Fibroblast of the aortic adventitia (primary cell): Measurements from ENCODE around the gene AZIN2. TPM values are rescaled to one million over a fixed set of nuclear protein-coding genes. Genes with fewer than 3 reads are reported as not detected.

Source experiments
- DNase-seq: peaks from one replicate; pipeline ENCODE4 v3.0.0-alpha.2; 2010; ENCODE audit warnings: low read depth
- H3K4me3 ChIP-seq: 2 replicates; pipeline ENCODE4 v1.5.1; 2011; ENCODE audit warnings: low read depth, mild to moderate bottlenecking, control low read depth, low read length, moderate library complexity
- total RNA-seq: library from RNA; depleted of rRNA; stranded (reverse); fragments of >200 nt; gene quantifications from 2 replicates; pipeline ENCODE4 v1.2.3, GENCODE V29; 2012; ENCODE audit warnings: low replicate concordance
- TF ChIP-seq, protein P1 (sequence below): IDR thresholded peaks from 2 replicates; pipeline ENCODE4 v1.5.1; 2011; ENCODE audit warnings: mild to moderate bottlenecking, low read length, control low read depth, inconsistent platforms; ENCODE audit not compliant: insufficient read depth

Gene AZIN2
- 3.9 and 8.1 TPM in 2 replicates for total RNA-seq

DNA sequence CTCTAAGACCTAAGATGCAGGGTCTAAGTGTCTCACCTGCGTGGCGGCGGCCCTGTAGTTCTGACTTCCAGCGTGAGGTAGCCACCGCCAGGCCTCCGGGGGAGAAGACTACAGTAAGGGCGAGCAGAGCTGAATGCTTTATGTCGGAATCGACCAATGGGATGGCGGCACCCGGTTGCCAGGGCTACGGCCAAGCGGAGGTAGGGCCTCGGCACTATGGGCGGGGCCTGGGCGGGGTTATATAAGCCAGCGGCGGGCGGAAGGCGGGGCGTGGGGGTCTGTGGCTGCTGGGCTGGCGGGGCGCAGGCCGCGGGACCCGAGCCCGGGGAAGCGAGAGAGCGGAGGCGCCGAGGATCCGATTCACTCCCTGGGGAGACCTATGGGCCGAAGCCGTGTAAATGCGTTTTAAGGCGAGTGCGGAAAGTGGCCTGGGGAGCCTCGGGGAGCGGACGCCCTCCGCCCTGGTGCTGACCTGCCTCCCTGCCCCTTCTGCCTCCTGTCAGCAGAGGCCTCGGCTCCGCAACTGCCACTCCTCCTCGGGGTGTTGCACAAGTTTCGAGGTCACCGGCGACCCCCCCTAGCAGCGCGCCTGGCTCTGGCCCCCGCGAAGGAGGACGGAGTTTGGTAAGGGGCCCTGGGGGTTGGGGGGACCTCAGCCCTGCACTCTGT lies at the start of gene AZIN2:
Gene AZIN2 (plus strand): TSS at position 269 of the 669 bp plus-strand sequence. CDS start 1,097 bp downstream, outside the sequence.
- H3K4me3 ChIP-seq = peak within 1 kb of the TSS; percentile 94
- peak; percentile 94 for DNase-seq
- TF ChIP-seq, protein P1, sequence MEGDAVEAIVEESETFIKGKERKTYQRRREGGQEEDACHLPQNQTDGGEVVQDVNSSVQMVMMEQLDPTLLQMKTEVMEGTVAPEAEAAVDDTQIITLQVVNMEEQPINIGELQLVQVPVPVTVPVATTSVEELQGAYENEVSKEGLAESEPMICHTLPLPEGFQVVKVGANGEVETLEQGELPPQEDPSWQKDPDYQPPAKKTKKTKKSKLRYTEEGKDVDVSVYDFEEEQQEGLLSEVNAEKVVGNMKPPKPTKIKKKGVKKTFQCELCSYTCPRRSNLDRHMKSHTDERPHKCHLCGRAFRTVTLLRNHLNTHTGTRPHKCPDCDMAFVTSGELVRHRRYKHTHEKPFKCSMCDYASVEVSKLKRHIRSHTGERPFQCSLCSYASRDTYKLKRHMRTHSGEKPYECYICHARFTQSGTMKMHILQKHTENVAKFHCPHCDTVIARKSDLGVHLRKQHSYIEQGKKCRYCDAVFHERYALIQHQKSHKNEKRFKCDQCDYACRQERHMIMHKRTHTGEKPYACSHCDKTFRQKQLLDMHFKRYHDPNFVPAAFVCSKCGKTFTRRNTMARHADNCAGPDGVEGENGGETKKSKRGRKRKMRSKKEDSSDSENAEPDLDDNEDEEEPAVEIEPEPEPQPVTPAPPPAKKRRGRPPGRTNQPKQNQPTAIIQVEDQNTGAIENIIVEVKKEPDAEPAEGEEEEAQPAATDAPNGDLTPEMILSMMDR = peak; percentile 25

DNA sequence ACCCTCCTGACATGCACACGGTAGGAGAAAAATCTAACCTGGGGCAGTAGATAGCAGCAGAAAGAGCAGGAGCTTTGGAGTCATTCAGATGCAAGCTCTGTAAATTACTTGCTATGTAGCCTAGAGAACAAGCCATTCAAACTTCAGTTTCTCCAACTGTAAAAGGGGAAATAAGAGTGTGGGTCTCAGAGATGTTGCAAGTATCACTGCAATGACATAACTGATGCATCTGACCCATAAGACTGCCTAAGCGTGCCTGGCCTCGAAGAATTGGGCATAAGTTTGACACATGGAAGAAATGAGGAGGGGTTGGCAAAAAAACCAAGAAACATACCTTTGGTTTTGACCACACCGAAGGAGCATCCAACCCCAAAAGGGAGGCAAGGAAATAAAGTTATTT lies 49.4 kb upstream of the AZIN2 start:
- H3K4me3 ChIP-seq = no peak overlapping the region
- DNase-seq = no peak
- TF ChIP-seq, protein P1 = no peak

DNA sequence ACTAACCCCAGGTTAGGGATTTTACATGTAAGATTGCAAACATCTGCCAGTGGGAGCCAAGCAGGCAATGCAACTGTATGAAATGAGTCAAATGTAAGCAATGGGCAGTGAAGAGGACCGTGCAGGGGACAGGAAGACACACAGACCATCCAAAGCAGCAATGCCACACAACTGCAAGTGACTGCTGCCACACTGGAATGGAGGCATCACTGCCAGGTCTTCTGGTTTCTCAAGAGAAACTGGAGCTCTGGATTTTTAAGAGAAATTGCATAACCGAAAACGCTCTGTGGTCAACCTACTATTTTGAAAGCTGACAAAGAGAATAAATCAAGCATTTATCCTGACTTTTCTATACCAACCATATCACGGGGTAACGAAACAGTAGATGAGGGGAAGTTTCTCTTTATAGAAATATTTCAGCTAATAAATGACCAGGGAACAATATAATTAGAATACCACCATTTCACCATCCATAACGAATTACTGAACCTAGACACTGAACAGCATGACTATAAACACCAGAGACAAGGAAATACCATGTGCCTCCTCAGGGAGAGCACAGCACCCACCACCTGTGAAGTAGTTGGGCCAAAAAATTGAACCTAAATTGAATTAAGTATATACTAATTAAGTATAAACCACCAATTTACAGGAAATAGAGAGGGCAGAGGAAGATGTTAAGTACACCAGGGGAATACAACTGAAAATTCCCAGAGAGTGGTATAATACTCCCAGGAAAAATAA lies 48.7 kb upstream of the AZIN2 start:
- TF ChIP-seq, protein P1 = no peak
- no peak overlapping the region for H3K4me3 ChIP-seq
- no peak for DNase-seq

DNA sequence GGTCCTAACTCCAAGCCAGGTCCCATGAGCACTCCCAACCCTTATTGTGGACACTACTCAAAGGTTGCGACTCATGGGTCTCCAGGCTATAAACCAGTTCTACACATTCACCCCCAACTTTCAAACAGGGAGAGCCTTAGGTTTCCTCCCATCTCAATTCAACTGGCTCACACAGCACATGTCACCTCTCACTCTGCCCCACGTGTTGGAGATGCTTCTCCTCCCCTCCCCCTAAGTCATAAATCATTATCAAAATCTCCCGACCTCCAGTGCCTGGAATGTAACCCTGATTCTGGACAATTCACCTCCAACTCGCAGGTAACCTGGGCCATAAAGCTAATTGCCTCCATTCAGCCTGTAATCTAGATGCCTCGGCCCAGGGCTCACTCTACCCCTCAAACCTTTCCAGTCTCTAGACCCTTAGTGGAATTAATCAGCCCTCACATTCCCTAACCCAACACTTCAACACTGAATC lies 44.9 kb upstream of the AZIN2 start:
- TF ChIP-seq, protein P1 = no peak
- DNase-seq = no peak
- H3K4me3 ChIP-seq = peak overlapping the region; percentile 92

DNA sequence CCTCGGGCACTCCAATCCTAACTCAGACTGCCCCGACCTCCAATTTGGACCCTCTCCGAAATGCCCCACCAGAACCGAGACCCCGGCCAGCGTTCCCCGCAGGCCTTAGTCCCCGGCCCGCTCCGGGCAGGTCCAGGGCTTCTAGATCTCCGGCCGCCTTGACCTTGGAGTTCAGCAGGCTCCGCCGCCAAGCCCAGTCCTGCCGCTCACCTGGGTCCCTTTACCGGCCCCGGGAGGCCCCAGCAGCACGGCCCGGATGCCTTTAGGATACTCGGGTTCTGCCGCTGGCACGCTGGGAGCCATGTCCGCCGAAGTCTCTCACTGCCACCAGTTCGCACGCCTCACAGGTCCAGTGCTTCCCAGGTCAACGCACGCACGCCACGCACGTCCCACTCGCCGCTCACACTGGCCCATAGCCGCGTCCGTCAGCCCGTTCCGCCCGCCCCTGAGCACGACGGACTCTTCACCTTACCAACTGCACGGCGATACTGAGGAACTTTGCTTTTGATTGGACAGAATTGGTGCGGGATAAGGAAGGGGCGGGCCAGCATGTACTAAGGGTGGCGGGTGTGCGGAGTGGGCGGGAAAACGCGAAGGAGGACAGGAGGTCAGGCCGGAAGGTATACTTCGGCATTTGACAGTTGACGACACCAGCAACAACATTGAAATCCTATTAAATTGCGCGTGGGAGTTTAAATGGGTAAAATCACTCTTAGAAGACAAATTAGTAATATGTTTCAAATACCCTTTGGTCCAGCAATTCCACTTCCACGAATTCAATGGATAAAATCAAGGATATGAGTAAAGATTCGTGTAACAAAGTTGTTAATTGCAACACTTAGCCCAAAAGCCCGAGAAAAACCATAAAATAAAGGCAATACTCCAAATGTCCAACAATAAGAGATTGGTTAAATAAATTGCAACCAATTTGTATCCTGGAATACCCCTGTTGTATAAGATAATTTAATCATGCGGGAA lies 44.1 kb upstream of the AZIN2 start, which contains the start of gene AK2:
Gene AK2 (minus strand): TSS at position 358 of the 978 bp plus-strand sequence. CDS start 55 bp downstream, at position 303.
- H3K4me3 ChIP-seq = peak within 1 kb of the TSS; percentile 92
- TF ChIP-seq, protein P1 = no peak
- peak; percentile 97 for DNase-seq

DNA sequence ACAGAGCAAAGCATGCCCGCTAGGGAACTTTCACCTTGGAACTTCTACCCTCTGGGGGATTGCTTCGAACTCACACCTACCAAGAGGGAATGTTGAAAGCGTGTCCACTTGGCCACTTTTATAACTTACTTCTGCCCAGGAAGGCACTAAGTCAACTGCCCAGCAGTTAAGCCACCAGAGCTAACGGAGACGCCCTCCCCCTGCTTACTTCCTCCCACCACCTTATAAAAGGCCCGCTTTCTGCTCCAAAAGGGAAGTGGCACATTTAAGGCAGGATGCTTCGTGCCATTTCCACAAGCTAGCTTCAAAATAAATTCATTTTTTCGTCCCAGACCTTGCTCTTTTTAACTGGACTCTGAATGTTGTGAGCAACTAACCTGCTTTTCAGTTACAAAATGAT lies 41.1 kb upstream of the AZIN2 start:
- DNase-seq = no peak
- TF ChIP-seq, protein P1 = no peak
- no peak overlapping the region for H3K4me3 ChIP-seq
